ENCODE measurements around the gene LZTR1.

DNA sequence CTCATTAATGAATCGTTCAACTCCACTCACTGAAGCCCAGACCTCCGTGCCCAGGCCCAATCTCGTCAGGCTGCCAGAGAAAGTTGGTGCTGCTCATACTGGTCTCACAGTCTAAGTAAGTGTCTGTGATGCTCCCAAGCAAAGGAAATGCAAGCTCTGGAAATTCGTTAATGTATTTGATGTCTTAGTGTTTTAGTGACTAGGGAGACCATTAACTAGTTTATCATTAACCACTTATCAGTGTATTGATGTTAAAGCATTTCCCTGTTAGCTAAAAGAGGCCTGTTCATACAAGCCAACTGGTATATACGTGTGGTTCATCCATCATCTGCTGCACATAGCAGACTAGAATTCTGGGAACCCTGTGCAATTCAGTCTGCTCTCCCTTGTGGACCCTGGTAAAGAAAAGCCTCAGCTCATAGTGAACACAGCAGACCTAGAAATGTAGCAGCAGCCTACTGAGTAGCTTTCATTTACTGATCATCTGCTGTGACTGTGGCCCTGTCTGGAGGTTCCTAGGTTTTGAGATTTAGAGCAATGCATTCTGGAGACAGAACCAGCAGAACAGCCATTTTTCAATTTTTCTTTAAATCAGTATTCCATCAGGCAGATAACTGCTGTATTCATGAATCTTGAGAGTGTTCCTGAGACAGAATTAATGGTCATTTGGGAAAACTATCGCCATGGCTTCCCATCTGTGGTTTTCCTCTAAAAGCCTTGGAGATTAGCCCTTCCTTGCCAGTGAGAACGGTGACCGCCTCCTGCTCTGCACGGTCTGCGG, 30.8 kb upstream of the LZTR1 start:
- TF ChIP-seq, protein P1, sequence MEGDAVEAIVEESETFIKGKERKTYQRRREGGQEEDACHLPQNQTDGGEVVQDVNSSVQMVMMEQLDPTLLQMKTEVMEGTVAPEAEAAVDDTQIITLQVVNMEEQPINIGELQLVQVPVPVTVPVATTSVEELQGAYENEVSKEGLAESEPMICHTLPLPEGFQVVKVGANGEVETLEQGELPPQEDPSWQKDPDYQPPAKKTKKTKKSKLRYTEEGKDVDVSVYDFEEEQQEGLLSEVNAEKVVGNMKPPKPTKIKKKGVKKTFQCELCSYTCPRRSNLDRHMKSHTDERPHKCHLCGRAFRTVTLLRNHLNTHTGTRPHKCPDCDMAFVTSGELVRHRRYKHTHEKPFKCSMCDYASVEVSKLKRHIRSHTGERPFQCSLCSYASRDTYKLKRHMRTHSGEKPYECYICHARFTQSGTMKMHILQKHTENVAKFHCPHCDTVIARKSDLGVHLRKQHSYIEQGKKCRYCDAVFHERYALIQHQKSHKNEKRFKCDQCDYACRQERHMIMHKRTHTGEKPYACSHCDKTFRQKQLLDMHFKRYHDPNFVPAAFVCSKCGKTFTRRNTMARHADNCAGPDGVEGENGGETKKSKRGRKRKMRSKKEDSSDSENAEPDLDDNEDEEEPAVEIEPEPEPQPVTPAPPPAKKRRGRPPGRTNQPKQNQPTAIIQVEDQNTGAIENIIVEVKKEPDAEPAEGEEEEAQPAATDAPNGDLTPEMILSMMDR (IDR thresholded peaks at IDR 0.05), result no peak
- no peak for TF ChIP-seq EZH2 (IDR thresholded peaks at IDR 0.05)
